Thymus (tissue), 11 donors: ENCODE data around the gene HIC1. TPM values are rescaled to one million over a fixed set of nuclear protein-coding genes. Genes with fewer than 3 reads are reported as not detected.

Source experiments
- DNase-seq, 9 donors: peaks; one replicate each; pipeline ENCODE4 v3.0.0-alpha.2; 2013; ENCODE audit warnings: low spot score in 9 of 9, low read depth in 6 of 9, missing footprints in 1 of 9
- H3K27ac ChIP-seq, 2 donors: one replicate each; pipeline ENCODE4 v1.5.1; 2013; ENCODE audit warnings: control low read depth in 1 of 2, low read depth in 1 of 2, low read length in 1 of 2, mild to moderate bottlenecking in 1 of 2, moderate library complexity in 1 of 2
- H3K27me3 ChIP-seq, 2 donors: one replicate each; pipeline ENCODE4 v1.5.1; 2013; ENCODE audit warnings: low read length in 1 of 2; ENCODE audit not compliant: control insufficient read depth in 2 of 2, insufficient read depth in 1 of 2
- H3K36me3 ChIP-seq, 2 donors: one replicate each; pipeline ENCODE4 v1.5.1; 2013; ENCODE audit warnings: low read length in 1 of 2, mild to moderate bottlenecking in 1 of 2, moderate library complexity in 1 of 2; ENCODE audit not compliant: control insufficient read depth in 2 of 2, insufficient read depth in 2 of 2
- H3K4me1 ChIP-seq, 2 donors: one replicate each; pipeline ENCODE4 v1.5.1; 2013; ENCODE audit warnings: low read length in 2 of 2; ENCODE audit not compliant: control insufficient read depth in 2 of 2, insufficient read depth in 2 of 2
- H3K4me3 ChIP-seq, 2 donors: one replicate each; pipeline ENCODE4 v1.5.1; 2013; ENCODE audit warnings: low read length in 2 of 2, control low read depth in 1 of 2, mild to moderate bottlenecking in 1 of 2
- H3K9me3 ChIP-seq, 2 donors: one replicate each; pipeline ENCODE4 v1.5.1; 2013; ENCODE audit warnings: low read length in 1 of 2, mild to moderate bottlenecking in 1 of 2; ENCODE audit not compliant: control insufficient read depth in 2 of 2, insufficient read depth in 1 of 2
- WGBS: extraction: QIAGEN DNeasy Blood & Tissue Kit; methylation state at CpG from one replicate; pipeline ENCODE4 v1.1.7; 2013; 5-methylcytosine and 5-hydroxymethylcytosine counted together
- polyA plus RNA-seq: library from polyadenylated mRNA; stranded (reverse); fragments of 200-250 nt; gene quantifications from one replicate; pipeline ENCODE4 v1.2.3, GENCODE V29; 2013
- total RNA-seq: library from RNA; stranded (reverse); fragments of 120-200 nt; gene quantifications from one replicate; pipeline ENCODE4 v1.2.4, GENCODE V29; 2013
- donor health status: healthy.

Gene HIC1
- total and polyA plus RNA-seq, 2 donors, result 4.2 to 11.8 TPM

GRCh38 chr17:2050300-2051060, 4.4 kb upstream of the HIC1 start:
- Histone ChIP-seq H3K4me3 (peak overlapping the region; percentile 24 to 67), H3K27me3 (peaks cover 64 to 75% of the 10 kb centered on the region in 2 donors), H3K4me1 (peaks cover 34 to 42% of the 10 kb centered on the region in 2 donors), H3K9me3 (peaks cover 0 to 8% of the 10 kb centered on the region in 2 donors), H3K36me3 (no peaks in the 10 kb centered on the region), H3K27ac (no peak overlapping the region)
- DNase-seq, result peak in 4 of 9 donors; percentile 41 to 75 (median 62)
- WGBS, result 2% methylated on average over 88 of the region's 88 CpGs

- no peak for DNase-seq
- Histone ChIP-seq H3K27me3 (peaks cover 72 to 83% of the 10 kb centered on the region in 2 donors), H3K36me3 (no peaks in the 10 kb centered on the region), H3K27ac (peak overlapping the region in 1 of 2 donors; percentile 4), H3K4me1 (peaks cover 41 to 46% of the 10 kb centered on the region in 2 donors), H3K9me3 (peaks cover 0 to 10% of the 10 kb centered on the region in 2 donors), H3K4me3 (peak overlapping the region in 1 of 2 donors; percentile 67)
- 5% methylated on average over 81 of the region's 81 CpGs for WGBS
Measured at GRCh38 chr17:2051061-2051932, 3.6 kb upstream of the HIC1 start.

- no peak overlapping the region for H3K4me3 ChIP-seq
- 53% methylated on average over 14 of the region's 14 CpGs for WGBS
- peaks cover 79 to 90% of the 10 kb centered on the region in 2 donors for H3K27me3 ChIP-seq
- H3K9me3 ChIP-seq, result peaks cover 0 to 13% of the 10 kb centered on the region in 2 donors
- peaks cover 48 to 50% of the 10 kb centered on the region in 2 donors for H3K4me1 ChIP-seq
- H3K36me3 ChIP-seq, result no peaks in the 10 kb centered on the region
- H3K27ac ChIP-seq, result no peak overlapping the region
- DNase-seq, result no peak
Measured at GRCh38 chr17:2051933-2052559, 2.9 kb upstream of the HIC1 start.

GRCh38 chr17:2053380-2054261, 1.3 kb upstream of the HIC1 start:
- WGBS, result 3% methylated on average over 84 of the region's 84 CpGs
- peak in 4 of 9 donors; percentile 35 to 73 (median 62) for DNase-seq
- Histone ChIP-seq H3K36me3 (peaks cover 0 to 4% of the 10 kb centered on the region in 2 donors), H3K27ac (peak overlapping the region; percentile 54 to 68), H3K9me3 (peaks cover 1 to 19% of the 10 kb centered on the region in 2 donors), H3K27me3 (peaks cover 90 to 91% of the 10 kb centered on the region in 2 donors), H3K4me1 (peaks cover 52 to 54% of the 10 kb centered on the region in 2 donors), H3K4me3 (peak overlapping the region; percentile 27 to 36)

GRCh38 chr17:2054262-2054511, 716 bp upstream of the HIC1 start:
- peak overlapping the region; percentile 8 to 68 for H3K27ac ChIP-seq
- peaks cover 0 to 4% of the 10 kb centered on the region in 2 donors for H3K36me3 ChIP-seq
- H3K4me1 ChIP-seq, result peaks cover 50 to 51% of the 10 kb centered on the region in 2 donors
- peaks cover 91 to 92% of the 10 kb centered on the region in 2 donors for H3K27me3 ChIP-seq
- no peak for DNase-seq
- peak overlapping the region; percentile 27 to 36 for H3K4me3 ChIP-seq
- peaks cover 1 to 19% of the 10 kb centered on the region in 2 donors for H3K9me3 ChIP-seq
- 10% methylated on average over 16 of the region's 16 CpGs for WGBS

- no peak for DNase-seq
- Histone ChIP-seq H3K27me3 (peaks cover 91 to 95% of the 10 kb centered on the region in 2 donors), H3K4me3 (peak overlapping the region; percentile 29 to 45), H3K9me3 (peaks cover 1 to 22% of the 10 kb centered on the region in 2 donors), H3K27ac (peak overlapping the region in 1 of 2 donors; percentile 68), H3K36me3 (peaks cover 4 to 5% of the 10 kb centered on the region in 2 donors), H3K4me1 (peaks cover 46 to 59% of the 10 kb centered on the region in 2 donors)
- WGBS, result under 1% methylated on average over 113 of the region's 113 CpGs
Measured at GRCh38 chr17:2055292-2056205, 646 bp downstream of the HIC1 start.

GRCh38 chr17:2056206-2057174, 1.6 kb downstream of the HIC1 start:
- Histone ChIP-seq H3K36me3 (peaks cover 11 to 14% of the 10 kb centered on the region in 2 donors), H3K9me3 (peaks cover 1 to 19% of the 10 kb centered on the region in 2 donors), H3K27ac (peak overlapping the region; percentile 32 to 36), H3K4me3 (peak overlapping the region; percentile 29 to 45), H3K27me3 (peaks cover 82 to 95% of the 10 kb centered on the region in 2 donors), H3K4me1 (peaks cover 42 to 59% of the 10 kb centered on the region in 2 donors)
- WGBS, result 6% methylated on average over 85 of the region's 85 CpGs
- peak in 1 of 9 donors; percentile 61 for DNase-seq
